HG02763 (cell line): ENCODE measurements around the gene P2RY12.

Experiments
- ATAC-seq: cut with Tn5 transposase; IDR thresholded peaks from one replicate; pipeline ENCODE4 v1.9.1; 2021; ENCODE audit warnings: mild to moderate bottlenecking, moderate library complexity; ENCODE audit not compliant: unreplicated experiment

The P2RY12 gene

GRCh38 chr3:151384741-151385174, at the start of gene P2RY12:
Gene P2RY12 (minus strand): TSS chr3:151384753. CDS start chr3:151338845, 45,908 bp downstream.
- peak; percentile 36 for ATAC-seq

- no peak for ATAC-seq
These were observed 48.2 kb upstream of the P2RY12 start for GRCh38 chr3:151432616-151433372.

- ATAC-seq = no peak
These were observed 47.4 kb upstream of the P2RY12 start for GRCh38 chr3:151431940-151432339.

GRCh38 chr3:151430821-151431484, 46.4 kb upstream of the P2RY12 start:
- ATAC-seq = no peak

- ATAC-seq = no peak
These were observed 43.8 kb upstream of the P2RY12 start for GRCh38 chr3:151428386-151428785.

GRCh38 chr3:151426341-151426657, 41.7 kb upstream of the P2RY12 start:
- ATAC-seq = peak; percentile 63

- ATAC-seq = peak; percentile 15
These were observed 41.2 kb upstream of the P2RY12 start for GRCh38 chr3:151425627-151426340.

- ATAC-seq = no peak
These were observed 38.5 kb upstream of the P2RY12 start for GRCh38 chr3:151423091-151423490.

GRCh38 chr3:151421938-151422337, 37.4 kb upstream of the P2RY12 start:
- no peak for ATAC-seq

GRCh38 chr3:151419806-151420205, 35.3 kb upstream of the P2RY12 start:
- ATAC-seq = no peak

GRCh38 chr3:151415289-151415688, 30.7 kb upstream of the P2RY12 start:
- ATAC-seq = no peak

- ATAC-seq = no peak
These were observed 28.4 kb upstream of the P2RY12 start for GRCh38 chr3:151412989-151413388.

- ATAC-seq = no peak
These were observed 26.5 kb upstream of the P2RY12 start for GRCh38 chr3:151410891-151411559.

GRCh38 chr3:151407928-151408327, 23.4 kb upstream of the P2RY12 start:
- ATAC-seq = no peak

- no peak for ATAC-seq
These were observed 19.8 kb upstream of the P2RY12 start for GRCh38 chr3:151404316-151404715.

- ATAC-seq = no peak
These were observed 18.7 kb upstream of the P2RY12 start for GRCh38 chr3:151403246-151403645.

- ATAC-seq = no peak
These were observed 17.8 kb upstream of the P2RY12 start for GRCh38 chr3:151402349-151402748.

GRCh38 chr3:151400341-151400740, 15.8 kb upstream of the P2RY12 start:
- no peak for ATAC-seq

- ATAC-seq = no peak
These were observed 14.3 kb upstream of the P2RY12 start for GRCh38 chr3:151398895-151399294.

- ATAC-seq = no peak
These were observed 11.3 kb upstream of the P2RY12 start for GRCh38 chr3:151395806-151396205.

GRCh38 chr3:151394611-151395010, 10.1 kb upstream of the P2RY12 start:
- ATAC-seq = no peak
